ENCODE data around the gene HIPK2.

DNA sequence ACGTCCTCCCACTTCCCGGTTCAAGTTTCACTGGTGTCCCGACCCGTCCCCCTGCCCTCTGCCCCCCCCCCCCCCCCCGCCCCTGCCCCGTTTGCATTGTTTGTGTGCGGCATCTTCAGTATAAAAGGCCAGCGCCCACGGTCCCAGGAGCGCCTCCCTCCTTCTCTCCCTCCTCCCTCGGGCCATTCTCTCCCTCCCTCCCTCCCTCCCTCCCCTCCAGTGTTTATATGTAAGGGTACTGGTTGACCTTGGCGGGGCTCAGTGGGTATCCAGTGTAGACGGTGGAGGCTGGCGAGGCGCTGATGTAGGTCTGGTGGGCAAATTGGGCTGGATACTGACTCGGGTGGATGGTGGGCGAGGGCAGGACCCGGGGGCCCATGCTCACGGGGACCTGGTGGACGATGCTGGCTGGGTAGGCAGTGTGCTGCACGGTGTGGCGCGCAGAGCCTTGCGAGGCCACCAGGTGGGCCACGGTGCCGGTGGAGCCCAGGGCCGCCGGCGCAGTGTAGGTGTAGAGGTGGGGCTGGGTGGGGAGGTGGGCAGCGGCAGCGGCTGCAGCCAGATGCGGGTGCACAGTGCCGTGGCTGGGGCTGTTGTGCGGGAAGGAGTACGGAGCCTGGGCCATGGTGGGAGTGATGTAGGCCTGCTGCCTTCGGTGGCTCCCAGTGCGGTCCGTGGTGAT, 205.0 kb downstream of the HIPK2 start:
- TF ChIP-seq, protein P1, sequence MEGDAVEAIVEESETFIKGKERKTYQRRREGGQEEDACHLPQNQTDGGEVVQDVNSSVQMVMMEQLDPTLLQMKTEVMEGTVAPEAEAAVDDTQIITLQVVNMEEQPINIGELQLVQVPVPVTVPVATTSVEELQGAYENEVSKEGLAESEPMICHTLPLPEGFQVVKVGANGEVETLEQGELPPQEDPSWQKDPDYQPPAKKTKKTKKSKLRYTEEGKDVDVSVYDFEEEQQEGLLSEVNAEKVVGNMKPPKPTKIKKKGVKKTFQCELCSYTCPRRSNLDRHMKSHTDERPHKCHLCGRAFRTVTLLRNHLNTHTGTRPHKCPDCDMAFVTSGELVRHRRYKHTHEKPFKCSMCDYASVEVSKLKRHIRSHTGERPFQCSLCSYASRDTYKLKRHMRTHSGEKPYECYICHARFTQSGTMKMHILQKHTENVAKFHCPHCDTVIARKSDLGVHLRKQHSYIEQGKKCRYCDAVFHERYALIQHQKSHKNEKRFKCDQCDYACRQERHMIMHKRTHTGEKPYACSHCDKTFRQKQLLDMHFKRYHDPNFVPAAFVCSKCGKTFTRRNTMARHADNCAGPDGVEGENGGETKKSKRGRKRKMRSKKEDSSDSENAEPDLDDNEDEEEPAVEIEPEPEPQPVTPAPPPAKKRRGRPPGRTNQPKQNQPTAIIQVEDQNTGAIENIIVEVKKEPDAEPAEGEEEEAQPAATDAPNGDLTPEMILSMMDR (IDR thresholded peaks at IDR 0.05) = no peak
- no peak for TF ChIP-seq POLR2A (IDR thresholded peaks at IDR 0.05)
